Ovary (tissue), 3 donors: ENCODE results near the gene CHD5.

Experiments used
- CTCF ChIP-seq, 3 donors: fragments of 450-650 bp in 2 of 3; fragments of 200-600 bp in 1 of 3; IDR thresholded peaks; one replicate each; pipeline versions ENCODE4 v1.5.1 to v1.8.0; 2016 to 2022; ENCODE audit warnings: antibody characterized with exemption in 3 of 3, mild to moderate bottlenecking in 1 of 3
- POLR2A ChIP-seq: fragments of 450-650 bp; IDR thresholded peaks from one replicate; pipeline ENCODE4 v1.6.1; 2017; ENCODE audit warnings: antibody characterized with exemption, mild to moderate bottlenecking, moderate library complexity
- donor health status: DM: no; HTN: no; CAD: no.

DNA sequence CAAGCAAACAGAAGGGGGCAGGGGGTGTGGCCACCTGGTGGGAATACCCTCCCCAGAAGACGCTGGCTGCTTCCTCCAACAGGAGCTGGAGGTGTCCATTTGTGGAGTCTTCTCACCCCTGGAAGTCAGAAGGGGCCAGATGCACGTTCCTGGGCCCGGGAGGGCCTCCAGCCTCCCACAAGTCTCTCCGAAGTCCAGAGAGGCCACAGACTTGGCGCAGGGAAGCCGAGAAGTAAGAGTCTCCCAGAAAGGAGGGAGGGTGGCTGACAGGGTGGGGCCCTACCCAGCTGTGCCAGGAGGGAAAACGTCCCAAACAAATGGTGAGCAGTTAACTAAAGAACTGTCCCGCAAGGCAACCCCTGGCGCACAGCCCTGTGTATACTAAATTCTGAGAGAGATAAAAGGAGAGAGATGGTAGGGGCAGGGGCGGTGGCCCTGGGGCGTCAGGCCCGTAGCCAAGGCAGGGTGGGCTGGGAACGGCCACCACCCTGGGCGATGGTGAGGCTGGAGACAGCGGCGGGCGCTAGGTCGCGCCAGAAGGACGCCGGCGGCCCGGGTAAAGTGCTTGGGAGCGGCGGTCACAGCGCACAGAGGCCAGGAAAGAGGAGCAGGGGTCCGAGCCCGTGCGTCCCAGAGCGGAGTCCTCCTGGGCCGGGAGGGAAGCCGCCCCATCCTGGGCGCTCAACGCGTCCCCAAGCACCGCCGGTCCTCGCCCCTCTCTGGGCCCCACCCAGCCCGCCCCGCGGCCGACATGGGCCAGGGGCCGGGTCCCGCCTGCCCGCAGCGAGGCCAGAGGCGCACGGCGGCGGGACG lies 1.2 kb downstream of the CHD5 start:
- no peak for TF ChIP-seq POLR2A
- TF ChIP-seq CTCF (IDR thresholded peaks at IDR 0.05), result no peak
